ENCODE results near the gene NEK11. TPM values are rescaled to one million over a fixed set of nuclear protein-coding genes. Genes with fewer than 3 reads are reported as not detected.

NEK11 gene
- total and polyA plus RNA-seq, 9 of the 15 experiments (the other 6 are each of a cell fraction or from before 2014, with no cell fraction given), result 0.28 to 1.5 (median 0.87) TPM

DNA sequence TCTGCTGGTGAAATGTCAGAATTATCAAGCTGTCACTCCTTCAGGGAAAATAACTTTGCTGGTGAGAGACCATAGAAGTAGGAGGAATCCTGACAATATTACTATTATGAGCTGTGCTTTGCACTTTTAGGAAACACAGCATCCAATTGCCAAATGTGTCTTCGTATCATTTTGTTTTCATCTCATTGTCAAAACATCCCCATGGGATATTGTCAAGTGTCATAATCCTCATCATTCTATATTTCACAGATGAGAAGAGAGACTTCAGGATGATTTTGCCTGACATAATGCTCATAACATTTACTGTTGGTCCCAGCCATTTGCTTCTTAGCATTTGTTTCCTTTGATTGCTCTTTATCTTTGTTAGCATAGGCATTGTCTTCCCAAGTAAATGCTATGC lies 234.4 kb downstream of the NEK11 start:
- FAIRE-seq, result no peak
- no peak overlapping the region for H2AFZ ChIP-seq (ENCODE audit: low read depth, low read length)
- no peak overlapping the region for H3K4me3 ChIP-seq
- DNase-seq (ENCODE audit: extremely low read depth in 1 of 4, low spot score in 3 of 4), result no peak
- no peaks in the 10 kb centered on the region for H3K4me1 ChIP-seq (replicated peaks in 1 of 2; ENCODE audit: control insufficient read depth in 2 of 2, insufficient read depth in 2 of 2, low read length in 2 of 2)
- CTCF ChIA-PET (ENCODE audit: low intra/inter-chr PET ratio), result no interaction called here
- H3K9me1 ChIP-seq (ENCODE audit: control insufficient read depth, insufficient read depth, low read length), result no peaks in the 10 kb centered on the region
- no peak overlapping the region for H3K27ac ChIP-seq (ENCODE audit: extremely low read depth, low read depth, low read length)
- in situ Hi-C loops (cut with MboI), result no loop called here
- H3K9me3 ChIP-seq (replicated peaks; ENCODE audit: control insufficient read depth, insufficient read depth, low read depth, low read length), result no peaks in the 10 kb centered on the region
- BruUV-seq (replicated peaks), result no TSS peak
- no peak for ATAC-seq
- POLR2A ChIA-PET, result interaction anchor here (1.3 kb wide), 1 partner anchor 9 kb away, joined by 4 read pairs; no protein-coding TSS in a partner anchor
- H3K36me3 ChIP-seq (ENCODE audit: control insufficient read depth, insufficient read depth, low read length), result no peaks in the 10 kb centered on the region
- H3K9ac ChIP-seq (ENCODE audit: insufficient read depth in 1 of 2, low read depth in 2 of 2, low read length in 2 of 2), result no peak overlapping the region
- H3K27me3 ChIP-seq (ENCODE audit: control insufficient read depth in 2 of 2, insufficient read depth in 2 of 2, low read length in 2 of 2), result no peaks in the 10 kb centered on the region
- H3K79me2 ChIP-seq (ENCODE audit: control insufficient read depth, insufficient read depth, low read length), result no peaks in the 10 kb centered on the region
- intact Hi-C loops (cut with micrococcal nuclease), result no loop called here
- H3K4me2 ChIP-seq (ENCODE audit: insufficient read depth, low read length), result no peak overlapping the region
- WGBS (ENCODE audit: insufficient coverage, low coverage, missing lambda C conversion rate), result 0% methylated on average over 1 of the region's 1 CpG
- no peaks in the 10 kb centered on the region for H4K20me1 ChIP-seq (replicated peaks; ENCODE audit: control insufficient read depth, insufficient read depth, low read length)
- TF ChIP-seq GATAD2B (IDR thresholded peaks at IDR 0.05; ENCODE audit: borderline replicate concordance) (no peak), NFATC3 (IDR thresholded peaks at IDR 0.05) (no peak), ZNF41 (CRISPR knock-in tag; conservative IDR thresholded peaks at IDR 0.05) (no peak), CXXC5 (CRISPR knock-in tag; IDR thresholded peaks at IDR 0.05) (no peak), CHD7 (IDR thresholded peaks at IDR 0.05; ENCODE audit: low read depth, low read length) (no peak), NR4A1 (CRISPR knock-in tag; IDR thresholded peaks at IDR 0.05) (no peak), NR4A1 (tag; IDR thresholded peaks at IDR 0.05) (no peak), ZNF184 (CRISPR knock-in tag; IDR thresholded peaks at IDR 0.05) (no peak), SRSF3 (IDR thresholded peaks at IDR 0.05; ENCODE audit: insufficient read depth, low read length) (no peak), CREB5 (CRISPR knock-in tag; IDR thresholded peaks at IDR 0.05) (no peak), FOXA1 (IDR thresholded peaks at IDR 0.05; ENCODE audit: borderline replicate concordance) (no peak), KLF1 (tag; IDR thresholded peaks at IDR 0.05) (no peak), MCM5 (IDR thresholded peaks at IDR 0.05; ENCODE audit: low read depth) (no peak)
